Measurements from ENCODE around the gene CBX8.

The CBX8 gene

DNA sequence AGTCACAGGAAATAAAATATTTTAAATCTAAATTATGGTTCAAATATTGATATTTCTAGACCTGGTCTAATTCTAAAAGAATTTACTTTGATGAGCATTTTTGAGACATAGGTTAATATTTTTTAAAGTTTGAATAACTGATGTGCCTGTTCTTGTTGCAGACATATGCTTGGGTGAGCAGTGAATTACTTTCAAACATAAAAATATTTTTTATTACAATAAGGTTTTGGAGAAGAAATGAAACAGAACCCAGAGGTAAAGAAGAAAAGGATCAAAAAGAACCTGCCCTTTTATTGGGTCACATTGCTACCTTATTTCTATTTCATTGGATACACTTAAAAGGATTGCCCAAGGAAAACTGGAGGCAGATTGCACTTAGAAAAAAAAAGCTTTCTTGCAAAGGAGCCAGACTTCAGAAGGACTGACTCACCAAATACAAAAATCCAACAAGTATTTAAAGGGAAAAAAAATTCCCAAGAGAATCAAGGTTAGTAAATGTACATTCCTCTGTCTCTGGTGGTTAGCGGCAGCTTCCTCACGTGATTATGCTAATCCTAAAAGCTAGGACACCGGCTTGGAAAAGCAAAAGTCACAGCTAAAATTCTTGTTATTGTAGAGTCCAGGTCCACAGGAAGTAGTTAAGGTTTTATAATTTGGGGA lies 47.6 kb downstream of the CBX8 start:
- Histone ChIP-seq H3K4me1 (ENCODE audit: control insufficient read depth, insufficient read depth, low read length) (peaks cover 13% of the 10 kb centered on the region), H3K27ac (ENCODE audit: low read depth, low read length) (no peak overlapping the region), H3K36me3 (ENCODE audit: control insufficient read depth, insufficient read depth, low read length) (no peaks in the 10 kb centered on the region), H3K27me3 (ENCODE audit: control insufficient read depth, insufficient read depth, low read length) (peaks cover 59% of the 10 kb centered on the region), H3K9ac (ENCODE audit: low read length) (no peak overlapping the region), H3K4me3 (ENCODE audit: low read depth, low read length) (no peak overlapping the region), H3K9me3 (ENCODE audit: control insufficient read depth, insufficient read depth, low read depth, low read length) (no peaks in the 10 kb centered on the region)

DNA sequence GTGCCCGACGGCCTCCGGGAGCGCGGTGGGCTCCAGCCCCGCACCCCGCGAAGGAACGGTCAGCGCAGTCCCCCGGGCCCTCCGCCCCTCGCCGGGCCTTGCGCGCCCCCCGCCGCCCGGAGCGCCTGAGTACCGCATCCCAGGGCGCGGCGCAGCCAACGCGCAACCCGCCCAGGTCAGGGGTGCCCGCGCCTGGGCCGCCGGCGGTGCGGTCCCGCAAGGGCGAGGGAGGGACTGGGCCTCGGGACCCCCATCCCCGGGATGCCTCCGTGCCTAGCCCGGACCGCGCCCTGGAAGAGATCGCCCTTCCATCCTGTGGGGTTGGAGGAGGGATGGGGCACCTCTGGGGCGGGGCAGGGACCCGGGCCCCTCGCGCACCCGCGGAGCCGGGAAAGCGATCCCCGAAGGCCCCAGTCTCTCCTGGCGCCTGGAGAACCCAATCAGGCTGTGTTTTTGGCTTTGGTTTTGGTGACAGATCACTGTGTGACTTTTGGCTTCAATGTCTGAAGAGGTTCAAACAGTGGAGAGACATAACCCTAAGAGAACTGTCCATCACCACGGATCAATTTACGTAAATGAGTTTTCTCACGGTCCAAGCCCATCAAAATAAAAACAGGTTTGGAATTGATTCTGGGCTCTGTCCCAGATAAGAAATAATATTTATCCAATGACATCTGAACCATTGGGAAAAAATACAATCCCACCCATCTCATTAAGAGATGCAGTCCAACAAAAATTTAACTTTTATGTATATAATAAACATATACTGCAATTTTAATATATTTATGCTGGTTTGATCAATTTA lies 48.4 kb downstream of the CBX8 start:
- no peaks in the 10 kb centered on the region for H3K9me3 ChIP-seq (ENCODE audit: control insufficient read depth, insufficient read depth, low read depth, low read length)
- H3K9ac ChIP-seq (ENCODE audit: low read length), result no peak overlapping the region
- no peak overlapping the region for H3K27ac ChIP-seq (ENCODE audit: low read depth, low read length)
- peaks cover 65% of the 10 kb centered on the region for H3K27me3 ChIP-seq (ENCODE audit: control insufficient read depth, insufficient read depth, low read length)
- H3K4me1 ChIP-seq (ENCODE audit: control insufficient read depth, insufficient read depth, low read length), result peaks cover 13% of the 10 kb centered on the region
- H3K4me3 ChIP-seq (ENCODE audit: low read depth, low read length), result peak overlapping the region; percentile 48
- no peaks in the 10 kb centered on the region for H3K36me3 ChIP-seq (ENCODE audit: control insufficient read depth, insufficient read depth, low read length)

DNA sequence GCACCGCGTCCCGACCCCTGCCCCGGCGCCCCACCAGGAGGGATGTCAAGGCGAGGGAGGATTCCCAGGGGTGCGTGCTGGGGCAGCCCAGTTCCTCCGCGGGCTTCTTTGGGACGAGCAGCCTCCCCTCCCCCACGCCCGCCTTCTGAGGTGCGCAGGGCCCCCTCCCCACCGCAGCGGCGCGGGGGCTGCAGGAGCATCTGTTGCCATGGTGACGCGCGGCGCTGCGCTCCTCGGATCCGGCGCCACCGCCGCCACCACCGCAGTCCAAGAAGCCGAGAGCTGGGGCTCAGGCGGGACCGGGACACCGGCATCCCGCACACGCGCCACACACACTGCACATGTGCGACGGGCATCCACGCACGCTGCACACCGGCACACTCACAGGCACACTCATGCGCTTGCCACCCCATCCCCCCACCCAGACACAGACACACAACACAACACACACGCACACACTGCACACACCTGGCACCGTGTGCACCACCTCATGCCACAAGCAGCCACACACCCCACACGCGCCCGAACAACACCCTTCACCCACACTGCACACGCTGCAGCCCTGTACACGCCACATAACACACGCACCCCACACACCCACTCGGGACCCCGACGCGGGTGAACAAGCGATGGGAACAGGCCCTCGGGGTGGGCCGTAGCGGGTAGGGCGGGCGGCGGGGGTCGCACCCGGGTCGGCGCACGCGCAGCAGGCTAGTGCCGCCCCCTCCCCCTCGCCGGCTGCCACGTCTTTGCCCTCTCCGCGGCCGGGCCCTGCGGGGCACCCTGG lies 49.2 kb downstream of the CBX8 start:
- H3K4me3 ChIP-seq (ENCODE audit: low read depth, low read length), result peak overlapping the region; percentile 48
- peaks cover 13% of the 10 kb centered on the region for H3K4me1 ChIP-seq (ENCODE audit: control insufficient read depth, insufficient read depth, low read length)
- no peak overlapping the region for H3K27ac ChIP-seq (ENCODE audit: low read depth, low read length)
- no peaks in the 10 kb centered on the region for H3K9me3 ChIP-seq (ENCODE audit: control insufficient read depth, insufficient read depth, low read depth, low read length)
- peaks cover 73% of the 10 kb centered on the region for H3K27me3 ChIP-seq (ENCODE audit: control insufficient read depth, insufficient read depth, low read length)
- H3K36me3 ChIP-seq (ENCODE audit: control insufficient read depth, insufficient read depth, low read length), result no peaks in the 10 kb centered on the region
- H3K9ac ChIP-seq (ENCODE audit: low read length), result no peak overlapping the region

DNA sequence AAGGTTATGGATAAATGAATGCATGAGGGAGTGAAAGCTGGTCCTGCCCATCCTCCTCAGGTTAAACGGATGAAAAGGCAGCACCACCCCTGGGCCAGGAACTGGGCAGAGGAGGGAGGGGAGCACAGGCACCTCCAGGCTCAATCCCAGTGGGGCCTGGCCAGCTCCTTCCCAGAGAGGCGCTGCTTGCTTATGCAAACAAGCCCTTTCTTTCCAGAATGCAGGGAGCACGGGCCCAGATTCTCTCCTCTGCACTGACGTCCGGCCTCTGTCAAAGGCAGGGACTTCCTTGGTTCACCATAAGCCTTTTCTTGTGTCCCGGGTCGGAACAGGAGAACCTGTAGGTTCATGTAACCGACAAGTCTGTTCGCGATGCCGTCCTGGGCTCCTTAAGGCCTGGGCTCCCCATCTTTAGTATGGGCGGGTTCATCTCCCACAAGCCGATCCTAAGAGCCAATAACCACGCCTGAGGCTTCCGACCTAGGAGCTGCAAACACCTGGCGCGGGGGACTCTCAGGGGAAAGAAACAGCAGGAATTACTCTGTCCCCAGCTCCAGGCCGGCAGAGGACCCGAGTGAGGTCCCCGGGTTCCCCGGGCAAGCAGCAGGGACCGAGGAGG lies 49.9 kb downstream of the CBX8 start:
- Histone ChIP-seq H3K27ac (ENCODE audit: low read depth, low read length) (no peak overlapping the region), H3K9ac (ENCODE audit: low read length) (no peak overlapping the region), H3K4me1 (ENCODE audit: control insufficient read depth, insufficient read depth, low read length) (peaks cover 16% of the 10 kb centered on the region), H3K4me3 (ENCODE audit: low read depth, low read length) (peak overlapping the region; percentile 48), H3K27me3 (ENCODE audit: control insufficient read depth, insufficient read depth, low read length) (peaks cover 80% of the 10 kb centered on the region), H3K36me3 (ENCODE audit: control insufficient read depth, insufficient read depth, low read length) (no peaks in the 10 kb centered on the region), H3K9me3 (ENCODE audit: control insufficient read depth, insufficient read depth, low read depth, low read length) (no peaks in the 10 kb centered on the region)

DNA sequence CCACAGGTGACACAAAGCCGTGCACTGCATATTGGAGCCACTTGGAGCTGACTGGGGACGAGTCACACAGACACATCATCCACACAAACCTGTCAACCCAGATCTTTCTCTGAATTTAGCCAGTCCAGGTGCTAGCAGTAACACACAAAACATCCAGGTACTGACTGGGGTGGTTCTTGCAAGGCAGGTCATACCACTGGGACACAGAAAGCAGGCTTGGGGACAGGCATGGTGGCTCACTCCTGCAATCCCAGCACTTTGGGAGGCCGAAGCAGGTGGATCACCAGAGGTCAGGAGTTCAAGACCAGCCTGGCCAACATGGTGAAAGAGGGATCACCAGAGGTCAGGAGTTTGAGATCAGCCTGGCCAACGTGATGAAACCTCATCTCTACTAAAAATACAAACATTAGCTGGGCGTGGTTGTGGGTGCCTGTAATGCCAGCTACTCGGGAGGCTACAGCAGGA lies 51.2 kb downstream of the CBX8 start:
- peaks cover 82% of the 10 kb centered on the region for H3K27me3 ChIP-seq (ENCODE audit: control insufficient read depth, insufficient read depth, low read length)

DNA sequence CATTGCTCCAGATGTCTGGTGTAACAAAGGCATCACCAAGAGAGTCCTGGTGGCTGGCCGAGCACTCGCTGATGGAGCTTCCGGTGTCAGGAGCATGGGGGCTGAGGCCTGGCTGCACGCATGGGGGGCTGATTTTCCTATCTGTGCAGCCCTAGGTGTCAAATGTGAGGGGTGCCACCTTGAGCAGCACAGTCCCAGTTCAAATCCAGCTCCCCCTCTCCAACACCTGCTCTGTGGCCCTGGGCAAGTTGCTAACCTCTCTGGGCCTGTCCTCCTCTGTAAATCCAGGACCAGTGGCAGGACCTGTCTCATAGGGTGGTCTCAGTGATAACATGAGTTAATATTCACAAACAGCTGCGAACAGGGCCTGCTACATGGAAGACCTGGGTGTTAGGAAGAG lies 53.3 kb downstream of the CBX8 start:
- Histone ChIP-seq H3K9me3 (ENCODE audit: control insufficient read depth, insufficient read depth, low read depth, low read length) (no peaks in the 10 kb centered on the region), H3K4me3 (ENCODE audit: low read depth, low read length) (no peak overlapping the region), H3K27ac (ENCODE audit: low read depth, low read length) (no peak overlapping the region), H3K9ac (ENCODE audit: low read length) (no peak overlapping the region), H3K4me1 (ENCODE audit: control insufficient read depth, insufficient read depth, low read length) (peaks cover 16% of the 10 kb centered on the region), H3K36me3 (ENCODE audit: control insufficient read depth, insufficient read depth, low read length) (no peaks in the 10 kb centered on the region), H3K27me3 (ENCODE audit: control insufficient read depth, insufficient read depth, low read length) (peaks cover 83% of the 10 kb centered on the region)

More for the DNA sequence above, 51.2 kb downstream of the CBX8 start:
- Histone ChIP-seq H3K4me1 (ENCODE audit: control insufficient read depth, insufficient read depth, low read length) (peaks cover 16% of the 10 kb centered on the region), H3K36me3 (ENCODE audit: control insufficient read depth, insufficient read depth, low read length) (no peaks in the 10 kb centered on the region), H3K27ac (ENCODE audit: low read depth, low read length) (no peak overlapping the region), H3K4me3 (ENCODE audit: low read depth, low read length) (no peak overlapping the region), H3K9me3 (ENCODE audit: control insufficient read depth, insufficient read depth, low read depth, low read length) (no peaks in the 10 kb centered on the region), H3K9ac (ENCODE audit: low read length) (no peak overlapping the region)

DNA sequence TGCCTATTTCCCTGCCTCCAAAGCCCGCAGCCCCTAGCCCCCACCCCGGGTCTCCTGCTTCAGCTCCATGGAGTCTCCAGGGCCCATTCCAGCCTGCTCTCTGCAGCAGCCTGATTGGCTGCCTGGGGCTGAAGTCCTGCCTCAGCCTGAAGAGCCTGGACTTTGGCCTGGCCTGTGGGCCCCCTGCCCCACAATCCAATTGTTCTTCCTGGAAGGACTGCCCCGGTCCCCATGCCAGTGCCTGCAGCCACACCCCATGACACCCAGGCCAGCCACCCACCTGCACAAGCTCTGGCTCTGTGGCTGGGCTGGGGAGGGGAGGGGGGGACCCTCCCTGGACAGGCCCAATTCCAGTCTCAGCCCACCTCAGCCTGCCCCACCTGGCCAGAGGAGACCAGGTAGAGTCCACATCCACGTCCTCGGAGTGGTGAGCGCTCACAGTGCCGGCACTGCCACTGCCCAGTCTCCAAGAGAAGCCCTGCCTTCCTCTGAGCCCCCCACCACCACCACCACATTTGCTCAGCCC lies 53.9 kb downstream of the CBX8 start:
- H3K9ac ChIP-seq (ENCODE audit: low read length), result no peak overlapping the region
- peaks cover 16% of the 10 kb centered on the region for H3K4me1 ChIP-seq (ENCODE audit: control insufficient read depth, insufficient read depth, low read length)
- H3K27me3 ChIP-seq (ENCODE audit: control insufficient read depth, insufficient read depth, low read length), result peaks cover 83% of the 10 kb centered on the region
- H3K9me3 ChIP-seq (ENCODE audit: control insufficient read depth, insufficient read depth, low read depth, low read length), result no peaks in the 10 kb centered on the region
- H3K27ac ChIP-seq (ENCODE audit: low read depth, low read length), result no peak overlapping the region
- H3K4me3 ChIP-seq (ENCODE audit: low read depth, low read length), result no peak overlapping the region
- H3K36me3 ChIP-seq (ENCODE audit: control insufficient read depth, insufficient read depth, low read length), result no peaks in the 10 kb centered on the region

DNA sequence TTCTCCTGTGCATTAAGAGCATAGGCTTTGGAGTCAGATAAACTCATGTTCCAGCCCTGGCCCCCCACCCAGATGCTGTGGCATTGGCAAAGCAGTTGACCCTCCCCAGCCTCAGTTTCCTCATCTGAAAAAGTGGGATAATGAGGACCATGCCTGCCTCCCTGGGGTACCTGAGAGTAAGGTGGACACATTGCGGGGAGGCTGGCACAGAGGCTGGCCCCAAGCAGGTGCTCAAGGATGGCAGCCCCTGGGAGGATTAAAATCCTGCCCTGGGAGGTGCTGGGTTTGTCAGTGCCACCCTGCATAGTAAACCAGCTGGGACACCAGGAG lies 54.3 kb downstream of the CBX8 start:
- Histone ChIP-seq H3K9me3 (ENCODE audit: control insufficient read depth, insufficient read depth, low read depth, low read length) (no peaks in the 10 kb centered on the region), H3K27me3 (ENCODE audit: control insufficient read depth, insufficient read depth, low read length) (peaks cover 80% of the 10 kb centered on the region), H3K36me3 (ENCODE audit: control insufficient read depth, insufficient read depth, low read length) (no peaks in the 10 kb centered on the region), H3K4me3 (ENCODE audit: low read depth, low read length) (no peak overlapping the region), H3K9ac (ENCODE audit: low read length) (no peak overlapping the region), H3K27ac (ENCODE audit: low read depth, low read length) (no peak overlapping the region), H3K4me1 (ENCODE audit: control insufficient read depth, insufficient read depth, low read length) (peaks cover 11% of the 10 kb centered on the region)
